SK-N-SH treated with all-trans-retinoic acid at 6 μM for 48 hours (cell line): Measurements from ENCODE around the gene TRIM71.

Experiments used
- ATAC-seq: fragments of 200-7000 bp; cut with Tn5 transposase; 3 replicates; pipeline ENCODE4 v1.9.1; 2020; ENCODE audit warnings: mild to moderate bottlenecking, moderate library complexity
- ARNTL ChIP-seq: fragments of 450-650 bp; formaldehyde crosslinking; IDR thresholded peaks from 2 replicates; pipeline ENCODE4 v1.5.0; 2020; ENCODE audit warnings: low read depth, mild to moderate bottlenecking, moderate library complexity, borderline replicate concordance
- BACH2 ChIP-seq: fragments of 250-450 bp; sonication (Bioruptor Pico); IDR thresholded peaks from 2 replicates; pipeline ENCODE4 v1.9.0; 2021; ENCODE audit warnings: mild to moderate bottlenecking, borderline replicate concordance
- CSDC2 ChIP-seq: fragments of 250-450 bp; sonication (Bioruptor Pico); IDR thresholded peaks from 2 replicates; pipeline ENCODE4 v1.5.0; 2020; ENCODE audit warnings: mild to moderate bottlenecking, moderate library complexity
- GLIS3 ChIP-seq: fragments of 250-450 bp; sonication (Bioruptor Pico); IDR thresholded peaks from 2 replicates; pipeline ENCODE4 v1.5.0; 2020; ENCODE audit warnings: mild to moderate bottlenecking, moderate library complexity
- ISL1 ChIP-seq: fragments of 250-450 bp; sonication (Bioruptor Pico); IDR thresholded peaks from 2 replicates; pipeline ENCODE4 v2.1.2; 2022; ENCODE audit warnings: mild to moderate bottlenecking, moderate library complexity
- OSR1 ChIP-seq: fragments of 250-450 bp; sonication (Bioruptor Pico); IDR thresholded peaks from 2 replicates; pipeline ENCODE4 v1.8.0; 2022; ENCODE audit warnings: moderate library complexity, mild to moderate bottlenecking, inconsistent platforms
- PATZ1 ChIP-seq: fragments of 250-450 bp; sonication (Bioruptor Pico); IDR thresholded peaks from 2 replicates; pipeline ENCODE4 v1.8.0; 2020; ENCODE audit warnings: mild to moderate bottlenecking, moderate library complexity, borderline replicate concordance
- PPARA ChIP-seq: fragments of 250-450 bp; sonication (Bioruptor Pico); IDR thresholded peaks from 2 replicates; pipeline ENCODE4 v1.5.0; 2020; ENCODE audit warnings: mild to moderate bottlenecking, borderline replicate concordance
- RARB ChIP-seq: fragments of 250-450 bp; sonication (Bioruptor Pico); IDR thresholded peaks from 2 replicates; pipeline ENCODE4 v1.8.0; 2021; ENCODE audit warnings: mild to moderate bottlenecking, moderate library complexity
- SNAI2 ChIP-seq: fragments of 250-450 bp; sonication (Bioruptor Pico); IDR thresholded peaks from 2 replicates; pipeline ENCODE4 v1.5.0; 2020; ENCODE audit warnings: mild to moderate bottlenecking, moderate library complexity
- TCF4 ChIP-seq: fragments of 250-450 bp; sonication (Bioruptor Pico); IDR thresholded peaks from 2 replicates; pipeline ENCODE4 v1.8.0; 2021; ENCODE audit warnings: mild to moderate bottlenecking, moderate library complexity, borderline replicate concordance
- TOX ChIP-seq: fragments of 250-450 bp; sonication (Bioruptor Pico); IDR thresholded peaks from 2 replicates; pipeline ENCODE4 v1.8.0; 2021; ENCODE audit warnings: mild to moderate bottlenecking, moderate library complexity, borderline replicate concordance
- TSHZ2 ChIP-seq: fragments of 250-450 bp; sonication (Bioruptor Pico); IDR thresholded peaks from 2 replicates; pipeline ENCODE4 v1.5.0; 2020; ENCODE audit warnings: mild to moderate bottlenecking, moderate library complexity
- ZC3H10 ChIP-seq: fragments of 250-450 bp; sonication (Bioruptor Pico); IDR thresholded peaks from 2 replicates; pipeline ENCODE4 v1.5.1; 2021; ENCODE audit warnings: mild to moderate bottlenecking, moderate library complexity
- ZFP3 ChIP-seq: fragments of 250-450 bp; sonication (Bioruptor Pico); IDR thresholded peaks from 2 replicates; pipeline ENCODE4 v1.5.0; 2020; ENCODE audit warnings: mild to moderate bottlenecking, moderate library complexity
- ZFP30 ChIP-seq: fragments of 450-650 bp; formaldehyde crosslinking; IDR thresholded peaks from 2 replicates; pipeline ENCODE4 v1.5.0; 2022; ENCODE audit warnings: mild to moderate bottlenecking, moderate library complexity
- ZNF70 ChIP-seq: fragments of 450-650 bp; formaldehyde crosslinking; IDR thresholded peaks from 2 replicates; pipeline ENCODE4 v1.5.0; 2020; ENCODE audit warnings: mild to moderate bottlenecking, moderate library complexity
- TF ChIP-seq, protein P1 (sequence below): fragments of 250-450 bp; sonication (Bioruptor Pico); IDR thresholded peaks from 2 replicates; pipeline ENCODE4 v1.5.1; 2021; ENCODE audit warnings: mild to moderate bottlenecking, moderate library complexity
- TF ChIP-seq, protein P2 (sequence below): fragments of 250-450 bp; sonication (Bioruptor Pico); IDR thresholded peaks from 2 replicates; pipeline ENCODE4 v1.8.0; 2021; ENCODE audit warnings: low read depth, mild to moderate bottlenecking, moderate library complexity, borderline replicate concordance
- TF ChIP-seq, protein P3 (sequence below): fragments of 250-450 bp; sonication (Bioruptor Pico); IDR thresholded peaks from 2 replicates; pipeline ENCODE4 v1.5.1; 2020; ENCODE audit warnings: low read depth, mild to moderate bottlenecking, moderate library complexity

Gene TRIM71

DNA sequence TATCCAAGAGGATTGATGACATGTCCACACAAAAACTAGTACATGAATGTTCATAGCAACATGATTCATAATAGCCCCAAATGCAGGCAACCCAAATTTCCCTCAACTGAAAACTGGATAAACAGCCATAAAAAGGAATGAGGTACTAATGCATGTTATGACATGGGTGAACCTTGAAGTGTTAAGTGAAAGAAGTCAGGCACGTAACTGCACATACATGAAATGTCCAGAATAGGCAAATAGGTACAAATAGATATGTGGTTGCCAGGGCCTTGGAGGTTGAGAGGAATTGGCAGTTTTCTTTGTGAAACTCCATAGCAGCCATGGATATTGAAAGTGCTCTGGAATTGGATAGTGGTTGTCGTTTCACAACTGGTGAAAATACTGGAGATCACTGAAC, 81.5 kb downstream of the TRIM71 start (continued):
- no peak for TF ChIP-seq TOX

DNA sequence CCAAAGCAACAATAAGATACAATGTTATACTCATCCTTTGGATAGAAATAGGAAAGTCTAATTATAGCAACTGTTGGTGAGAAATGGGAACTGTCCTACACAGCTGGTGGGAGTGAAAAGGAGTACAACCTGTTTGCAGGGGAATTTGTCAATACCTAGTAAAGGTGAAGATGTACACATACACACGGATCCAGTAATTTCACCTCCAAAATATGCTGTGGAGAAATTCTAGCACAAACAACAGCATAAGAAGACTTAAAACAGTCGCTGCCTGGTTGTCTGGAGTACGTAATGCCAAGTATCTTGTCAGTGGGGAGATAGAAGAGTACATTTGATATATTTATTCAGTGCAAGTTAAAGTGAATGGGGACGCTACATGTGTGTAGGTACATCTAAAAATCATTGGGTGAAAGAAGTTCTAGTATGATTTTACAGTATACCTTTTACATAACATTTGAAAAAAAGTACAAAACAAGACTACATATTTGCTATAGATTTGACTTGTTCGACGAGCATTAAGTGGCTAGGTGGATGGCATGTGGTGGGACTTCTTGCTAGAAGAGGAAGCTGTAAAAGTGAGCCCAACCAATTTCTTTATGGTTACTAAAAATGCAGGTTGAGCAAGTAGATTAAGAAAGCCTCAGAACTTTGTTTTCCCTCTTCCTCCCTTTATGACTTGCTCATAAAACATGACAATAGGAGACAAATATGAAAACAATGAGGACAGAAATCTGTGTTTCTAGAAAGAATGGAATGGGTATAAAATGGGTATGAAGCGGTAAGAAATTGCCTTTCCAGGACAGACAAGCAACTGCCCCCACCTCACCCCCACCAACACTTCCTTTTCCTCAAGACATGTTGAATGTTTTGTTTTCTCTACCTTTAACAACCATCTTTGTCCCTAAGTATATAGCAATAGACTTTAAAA, 83.5 kb downstream of the TRIM71 start:
- no peak for ATAC-seq
- TF ChIP-seq ARNTL (CRISPR knock-in tag) (no peak), BACH2 (CRISPR knock-in tag) (no peak), ZC3H10 (CRISPR knock-in tag) (no peak), GLIS3 (CRISPR knock-in tag) (no peak), ZFP30 (CRISPR knock-in tag) (no peak), CSDC2 (CRISPR knock-in tag) (no peak), PPARA (CRISPR knock-in tag) (no peak), ISL1 (CRISPR knock-in tag) (no peak), ZNF70 (no peak), OSR1 (CRISPR knock-in tag) (no peak), TSHZ2 (CRISPR knock-in tag) (no peak), SNAI2 (no peak), RARB (CRISPR knock-in tag) (no peak), TCF4 (CRISPR knock-in tag) (no peak), PATZ1 (CRISPR knock-in tag) (no peak), ZFP3 (CRISPR knock-in tag) (no peak)
- TF ChIP-seq, protein P1, sequence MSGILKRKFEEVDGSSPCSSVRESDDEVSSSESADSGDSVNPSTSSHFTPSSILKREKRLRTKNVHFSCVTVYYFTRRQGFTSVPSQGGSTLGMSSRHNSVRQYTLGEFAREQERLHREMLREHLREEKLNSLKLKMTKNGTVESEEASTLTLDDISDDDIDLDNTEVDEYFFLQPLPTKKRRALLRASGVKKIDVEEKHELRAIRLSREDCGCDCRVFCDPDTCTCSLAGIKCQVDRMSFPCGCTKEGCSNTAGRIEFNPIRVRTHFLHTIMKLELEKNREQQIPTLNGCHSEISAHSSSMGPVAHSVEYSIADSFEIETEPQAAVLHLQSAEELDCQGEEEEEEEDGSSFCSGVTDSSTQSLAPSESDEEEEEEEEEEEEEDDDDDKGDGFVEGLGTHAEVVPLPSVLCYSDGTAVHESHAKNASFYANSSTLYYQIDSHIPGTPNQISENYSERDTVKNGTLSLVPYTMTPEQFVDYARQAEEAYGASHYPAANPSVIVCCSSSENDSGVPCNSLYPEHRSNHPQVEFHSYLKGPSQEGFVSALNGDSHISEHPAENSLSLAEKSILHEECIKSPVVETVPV = no peak
- TF ChIP-seq, protein P2, sequence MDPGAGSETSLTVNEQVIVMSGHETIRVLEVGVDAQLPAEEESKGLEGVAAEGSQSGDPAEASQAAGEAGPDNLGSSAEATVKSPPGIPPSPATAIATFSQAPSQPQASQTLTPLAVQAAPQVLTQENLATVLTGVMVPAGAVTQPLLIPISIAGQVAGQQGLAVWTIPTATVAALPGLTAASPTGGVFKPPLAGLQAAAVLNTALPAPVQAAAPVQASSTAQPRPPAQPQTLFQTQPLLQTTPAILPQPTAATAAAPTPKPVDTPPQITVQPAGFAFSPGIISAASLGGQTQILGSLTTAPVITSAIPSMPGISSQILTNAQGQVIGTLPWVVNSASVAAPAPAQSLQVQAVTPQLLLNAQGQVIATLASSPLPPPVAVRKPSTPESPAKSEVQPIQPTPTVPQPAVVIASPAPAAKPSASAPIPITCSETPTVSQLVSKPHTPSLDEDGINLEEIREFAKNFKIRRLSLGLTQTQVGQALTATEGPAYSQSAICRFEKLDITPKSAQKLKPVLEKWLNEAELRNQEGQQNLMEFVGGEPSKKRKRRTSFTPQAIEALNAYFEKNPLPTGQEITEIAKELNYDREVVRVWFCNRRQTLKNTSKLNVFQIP (CRISPR knock-in tag) = no peak
- TF ChIP-seq, protein P3, sequence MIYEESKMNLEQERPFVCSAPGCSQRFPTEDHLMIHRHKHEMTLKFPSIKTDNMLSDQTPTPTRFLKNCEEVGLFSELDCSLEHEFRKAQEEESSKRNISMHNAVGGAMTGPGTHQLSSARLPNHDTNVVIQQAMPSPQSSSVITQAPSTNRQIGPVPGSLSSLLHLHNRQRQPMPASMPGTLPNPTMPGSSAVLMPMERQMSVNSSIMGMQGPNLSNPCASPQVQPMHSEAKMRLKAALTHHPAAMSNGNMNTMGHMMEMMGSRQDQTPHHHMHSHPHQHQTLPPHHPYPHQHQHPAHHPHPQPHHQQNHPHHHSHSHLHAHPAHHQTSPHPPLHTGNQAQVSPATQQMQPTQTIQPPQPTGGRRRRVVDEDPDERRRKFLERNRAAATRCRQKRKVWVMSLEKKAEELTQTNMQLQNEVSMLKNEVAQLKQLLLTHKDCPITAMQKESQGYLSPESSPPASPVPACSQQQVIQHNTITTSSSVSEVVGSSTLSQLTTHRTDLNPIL (CRISPR knock-in tag) = no peak

- ATAC-seq = peak; percentile 79
These were observed 85.1 kb downstream of the TRIM71 start for GRCh38 chr3:32902887-32903371.
